LNCAP (cell line): Measurements from ENCODE around the gene CLCN1.

Experiments
- CTCF ChIP-seq: fragments of 450-650 bp; IDR thresholded peaks from 2 replicates; pipeline ENCODE4 v1.5.1; 2017; ENCODE audit warnings: mild to moderate bottlenecking

Gene CLCN1

GRCh38 chr7:143390104-143390772 is 74.3 kb downstream of the CLCN1 start:
- no peak for TF ChIP-seq CTCF

GRCh38 chr7:143390773-143391317 is 74.9 kb downstream of the CLCN1 start:
- no peak for TF ChIP-seq CTCF

- TF ChIP-seq CTCF = no peak
Measured at GRCh38 chr7:143391462-143392404, 75.8 kb downstream of the CLCN1 start.

GRCh38 chr7:143392875-143393266 is 77.0 kb downstream of the CLCN1 start:
- no peak for TF ChIP-seq CTCF

GRCh38 chr7:143393267-143394041 is 77.5 kb downstream of the CLCN1 start:
- no peak for TF ChIP-seq CTCF

GRCh38 chr7:143394068-143394467 is 78.2 kb downstream of the CLCN1 start:
- TF ChIP-seq CTCF = no peak

- no peak for TF ChIP-seq CTCF
Measured at GRCh38 chr7:143394777-143395176, 78.9 kb downstream of the CLCN1 start.
